Suprapubic skin (tissue), 4 donors: ENCODE results near the gene USP3.

Experiments used
- EP300 ChIP-seq: sonication (generic); formaldehyde crosslinking; IDR thresholded peaks from one replicate; pipeline ENCODE4 v1.6.1; 2017; ENCODE audit warnings: antibody characterized with exemption
- POLR2A ChIP-seq, 2 donors: fragments of 450-650 bp; IDR thresholded peaks; one replicate each; pipeline ENCODE4 v1.6.1; 2017; ENCODE audit warnings: antibody characterized with exemption in 2 of 2, mild to moderate bottlenecking in 2 of 2, moderate library complexity in 2 of 2
- POLR2AphosphoS5 ChIP-seq, 3 donors: sonication (generic); formaldehyde crosslinking; IDR thresholded peaks; one replicate each; pipeline ENCODE4 v1.6.1; 2017; ENCODE audit warnings: antibody characterized with exemption in 3 of 3
- TF ChIP-seq, protein P1 (sequence below), 2 donors: fragments of 200-600 bp in 1 of 2; fragments of 450-650 bp in 1 of 2; sonication (generic) in 1 of 2; IDR thresholded peaks; one replicate each; pipeline ENCODE4 v1.5.1; 2016 to 2019; ENCODE audit warnings: antibody characterized with exemption in 2 of 2, mild to moderate bottlenecking in 1 of 2, moderate library complexity in 1 of 2

DNA sequence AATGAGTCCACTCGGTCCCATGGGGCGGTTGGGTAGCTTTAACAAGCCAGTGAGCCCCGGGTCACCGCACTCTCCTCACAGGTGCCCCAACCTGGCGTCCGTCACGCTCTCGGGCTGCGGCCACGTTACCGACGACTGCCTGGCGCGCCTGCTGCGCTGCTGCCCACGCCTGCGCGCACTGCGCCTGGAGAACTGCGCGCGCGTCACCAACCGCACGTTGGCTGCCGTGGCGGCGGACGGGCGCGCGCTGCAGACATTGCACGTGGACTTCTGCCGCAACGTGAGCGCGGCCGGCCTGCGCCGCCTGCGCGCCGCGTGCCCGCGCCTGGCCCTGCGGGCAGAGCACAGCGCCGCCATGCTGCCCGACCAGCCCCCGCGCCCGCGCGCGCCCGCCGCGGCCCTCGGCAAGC is 96.2 kb downstream of the USP3 start:
- TF ChIP-seq, protein P1, sequence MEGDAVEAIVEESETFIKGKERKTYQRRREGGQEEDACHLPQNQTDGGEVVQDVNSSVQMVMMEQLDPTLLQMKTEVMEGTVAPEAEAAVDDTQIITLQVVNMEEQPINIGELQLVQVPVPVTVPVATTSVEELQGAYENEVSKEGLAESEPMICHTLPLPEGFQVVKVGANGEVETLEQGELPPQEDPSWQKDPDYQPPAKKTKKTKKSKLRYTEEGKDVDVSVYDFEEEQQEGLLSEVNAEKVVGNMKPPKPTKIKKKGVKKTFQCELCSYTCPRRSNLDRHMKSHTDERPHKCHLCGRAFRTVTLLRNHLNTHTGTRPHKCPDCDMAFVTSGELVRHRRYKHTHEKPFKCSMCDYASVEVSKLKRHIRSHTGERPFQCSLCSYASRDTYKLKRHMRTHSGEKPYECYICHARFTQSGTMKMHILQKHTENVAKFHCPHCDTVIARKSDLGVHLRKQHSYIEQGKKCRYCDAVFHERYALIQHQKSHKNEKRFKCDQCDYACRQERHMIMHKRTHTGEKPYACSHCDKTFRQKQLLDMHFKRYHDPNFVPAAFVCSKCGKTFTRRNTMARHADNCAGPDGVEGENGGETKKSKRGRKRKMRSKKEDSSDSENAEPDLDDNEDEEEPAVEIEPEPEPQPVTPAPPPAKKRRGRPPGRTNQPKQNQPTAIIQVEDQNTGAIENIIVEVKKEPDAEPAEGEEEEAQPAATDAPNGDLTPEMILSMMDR (IDR thresholded peaks at IDR 0.05): peak in 1 of 2 donors; percentile 19
- TF ChIP-seq POLR2A (IDR thresholded peaks at IDR 0.05) (peak; percentile 40 to 42), EP300 (no peak), POLR2AphosphoS5 (IDR thresholded peaks at IDR 0.05) (peak; percentile 73 to 88 (median 82))
